Karpas-422 (cell line): Measurements from ENCODE around the gene COL19A1. TPM values are rescaled to one million over a fixed set of nuclear protein-coding genes. Genes with fewer than 3 reads are reported as not detected.

Experiments
- DNase-seq: peaks from one replicate; pipeline ENCODE4 v3.0.0-alpha.2; 2015
- H2AFZ ChIP-seq: fragments of 200-600 bp; sonication (generic); 2 replicates; pipeline ENCODE4 v1.6.1; 2014; ENCODE audit warnings: antibody characterized with exemption, low read length, mixed read lengths
- H3K27ac ChIP-seq: fragments of 200-600 bp; sonication (generic); 2 replicates; pipeline ENCODE4 v1.5.1; 2014; ENCODE audit warnings: mild to moderate bottlenecking, low read length, moderate library complexity
- H3K27me3 ChIP-seq: fragments of 200-600 bp; sonication (generic); 2 replicates; pipeline ENCODE4 v1.6.1; 2014; ENCODE audit warnings: low read length, mixed read lengths
- H3K36me3 ChIP-seq: fragments of 200-600 bp; sonication (generic); 2 replicates; pipeline ENCODE4 v1.6.1; 2014; ENCODE audit warnings: low read length, mixed read lengths; ENCODE audit not compliant: insufficient read depth
- H3K4me1 ChIP-seq: fragments of 200-600 bp; sonication (generic); 2 replicates; pipeline ENCODE4 v1.6.1; 2014; ENCODE audit warnings: mild to moderate bottlenecking, low read length, mixed read lengths
- H3K4me2 ChIP-seq: fragments of 200-600 bp; sonication (generic); 2 replicates; pipeline ENCODE4 v1.6.1; 2014; ENCODE audit warnings: low read length, low read depth, mild to moderate bottlenecking; ENCODE audit not compliant: poor library complexity, severe bottlenecking
- H3K4me3 ChIP-seq: fragments of 200-600 bp; sonication (generic); 2 replicates; pipeline ENCODE4 v1.5.1; 2014; ENCODE audit warnings: mild to moderate bottlenecking, antibody characterized with exemption, low read length, mixed read lengths
- H3K79me2 ChIP-seq: fragments of 200-600 bp; sonication (generic); 2 replicates; pipeline ENCODE4 v1.6.1; 2014; ENCODE audit warnings: mild to moderate bottlenecking, low read length, mixed read lengths
- H3K9ac ChIP-seq: fragments of 200-600 bp; sonication (generic); 2 replicates; pipeline ENCODE4 v1.6.0; 2014; ENCODE audit warnings: low read length
- H3K9me2 ChIP-seq: fragments of 200-600 bp; sonication (generic), shearing (Covaris generic); replicated peaks from 2 replicates; pipeline ENCODE4 v1.6.0; 2014; ENCODE audit warnings: mild to moderate bottlenecking, low read length, moderate library complexity; ENCODE audit not compliant: insufficient read depth
- H3K9me3 ChIP-seq: fragments of 300-700, 200-600 bp; sonication (generic); 2 replicates; pipeline ENCODE4 v1.6.1; 2014; ENCODE audit warnings: low read length, mixed read lengths
- H4K20me1 ChIP-seq: fragments of 200-600 bp; sonication (generic); 2 replicates; pipeline ENCODE4 v1.6.1; 2014; ENCODE audit warnings: mild to moderate bottlenecking, antibody characterized with exemption, low read length, low read depth; ENCODE audit not compliant: insufficient read depth
- total RNA-seq: library from RNA; depleted of rRNA; stranded (reverse); fragments of >200 nt; shearing (Covaris generic); gene quantifications from 2 replicates; pipeline ENCODE4 v1.2.3, GENCODE V29; 2014; ENCODE audit warnings: low replicate concordance

Gene COL19A1
- total RNA-seq, 1 experiment from 2014 or later: not detected

- H3K4me2 ChIP-seq: no peak overlapping the region
- no peak for DNase-seq
- no peaks in the 10 kb centered on the region for H3K9me2 ChIP-seq
- no peaks in the 10 kb centered on the region for H3K4me1 ChIP-seq
- no peaks in the 10 kb centered on the region for H3K27me3 ChIP-seq
- H3K9ac ChIP-seq: no peak overlapping the region
- no peaks in the 10 kb centered on the region for H3K36me3 ChIP-seq
- no peak overlapping the region for H3K27ac ChIP-seq
- no peak overlapping the region for H2AFZ ChIP-seq
- no peaks in the 10 kb centered on the region for H3K9me3 ChIP-seq
- no peaks in the 10 kb centered on the region for H3K79me2 ChIP-seq
- no peaks in the 10 kb centered on the region for H4K20me1 ChIP-seq
- H3K4me3 ChIP-seq: no peak overlapping the region
These were observed 71.2 kb downstream of the COL19A1 start for GRCh38 chr6:69937402-69938136.

- H3K9me2 ChIP-seq: no peaks in the 10 kb centered on the region
- H4K20me1 ChIP-seq: no peaks in the 10 kb centered on the region
- H3K27ac ChIP-seq: no peak overlapping the region
- H3K36me3 ChIP-seq: no peaks in the 10 kb centered on the region
- DNase-seq: no peak
- no peak overlapping the region for H3K9ac ChIP-seq
- H2AFZ ChIP-seq: no peak overlapping the region
- H3K4me1 ChIP-seq: no peaks in the 10 kb centered on the region
- H3K4me3 ChIP-seq: no peak overlapping the region
- H3K79me2 ChIP-seq: no peaks in the 10 kb centered on the region
- no peak overlapping the region for H3K4me2 ChIP-seq
- no peaks in the 10 kb centered on the region for H3K27me3 ChIP-seq
- H3K9me3 ChIP-seq: no peaks in the 10 kb centered on the region
These were observed 76.1 kb downstream of the COL19A1 start for GRCh38 chr6:69942485-69942884.

- Histone ChIP-seq H4K20me1 (no peaks in the 10 kb centered on the region), H2AFZ (no peak overlapping the region), H3K27me3 (no peaks in the 10 kb centered on the region), H3K36me3 (no peaks in the 10 kb centered on the region), H3K9me2 (no peaks in the 10 kb centered on the region), H3K27ac (no peak overlapping the region), H3K9me3 (no peaks in the 10 kb centered on the region), H3K4me2 (no peak overlapping the region), H3K79me2 (no peaks in the 10 kb centered on the region), H3K9ac (no peak overlapping the region), H3K4me1 (no peaks in the 10 kb centered on the region), H3K4me3 (no peak overlapping the region)
- no peak for DNase-seq
These were observed 78.8 kb downstream of the COL19A1 start for GRCh38 chr6:69945192-69945591.

- Histone ChIP-seq H3K27ac (no peak overlapping the region), H3K27me3 (no peaks in the 10 kb centered on the region), H4K20me1 (no peaks in the 10 kb centered on the region), H3K4me3 (no peak overlapping the region), H3K9me3 (no peaks in the 10 kb centered on the region), H3K79me2 (no peaks in the 10 kb centered on the region), H3K4me2 (no peak overlapping the region), H3K4me1 (no peaks in the 10 kb centered on the region), H2AFZ (no peak overlapping the region), H3K36me3 (no peaks in the 10 kb centered on the region), H3K9me2 (no peaks in the 10 kb centered on the region), H3K9ac (no peak overlapping the region)
- no peak for DNase-seq
These were observed 82.2 kb downstream of the COL19A1 start for GRCh38 chr6:69948479-69949114.

GRCh38 chr6:69953491-69953890, 87.1 kb downstream of the COL19A1 start:
- no peaks in the 10 kb centered on the region for H3K4me1 ChIP-seq
- H3K27me3 ChIP-seq: no peaks in the 10 kb centered on the region
- no peak overlapping the region for H3K9ac ChIP-seq
- no peak overlapping the region for H3K27ac ChIP-seq
- H2AFZ ChIP-seq: no peak overlapping the region
- no peak overlapping the region for H3K4me2 ChIP-seq
- no peak overlapping the region for H3K4me3 ChIP-seq
- no peaks in the 10 kb centered on the region for H3K79me2 ChIP-seq
- H4K20me1 ChIP-seq: no peaks in the 10 kb centered on the region
- H3K36me3 ChIP-seq: no peaks in the 10 kb centered on the region
- no peaks in the 10 kb centered on the region for H3K9me3 ChIP-seq
- no peaks in the 10 kb centered on the region for H3K9me2 ChIP-seq
- no peak for DNase-seq

GRCh38 chr6:69954733-69955132, 88.4 kb downstream of the COL19A1 start:
- Histone ChIP-seq H3K9me2 (no peaks in the 10 kb centered on the region), H3K4me1 (no peaks in the 10 kb centered on the region), H4K20me1 (no peaks in the 10 kb centered on the region), H3K79me2 (no peaks in the 10 kb centered on the region), H3K27me3 (no peaks in the 10 kb centered on the region), H3K36me3 (no peaks in the 10 kb centered on the region), H3K9me3 (no peaks in the 10 kb centered on the region), H3K4me2 (no peak overlapping the region), H3K4me3 (no peak overlapping the region), H2AFZ (no peak overlapping the region), H3K9ac (no peak overlapping the region), H3K27ac (no peak overlapping the region)
- no peak for DNase-seq

- no peak overlapping the region for H3K27ac ChIP-seq
- no peaks in the 10 kb centered on the region for H3K36me3 ChIP-seq
- no peaks in the 10 kb centered on the region for H4K20me1 ChIP-seq
- no peaks in the 10 kb centered on the region for H3K9me2 ChIP-seq
- H3K27me3 ChIP-seq: no peaks in the 10 kb centered on the region
- H3K4me2 ChIP-seq: no peak overlapping the region
- H3K9ac ChIP-seq: no peak overlapping the region
- no peaks in the 10 kb centered on the region for H3K4me1 ChIP-seq
- no peak overlapping the region for H3K4me3 ChIP-seq
- H2AFZ ChIP-seq: no peak overlapping the region
- DNase-seq: no peak
- H3K79me2 ChIP-seq: no peaks in the 10 kb centered on the region
- H3K9me3 ChIP-seq: no peaks in the 10 kb centered on the region
These were observed 91.7 kb downstream of the COL19A1 start for GRCh38 chr6:69957985-69958559.

- no peak for DNase-seq
- Histone ChIP-seq H3K4me3 (no peak overlapping the region), H3K4me1 (no peaks in the 10 kb centered on the region)
These were observed 92.6 kb downstream of the COL19A1 start for GRCh38 chr6:69958978-69959377.

More at GRCh38 chr6:69958978-69959377, 92.6 kb downstream of the COL19A1 start:
- H2AFZ ChIP-seq: no peak overlapping the region
- H3K27ac ChIP-seq: no peak overlapping the region
- H3K9me3 ChIP-seq: no peaks in the 10 kb centered on the region
- H3K4me2 ChIP-seq: no peak overlapping the region
- no peaks in the 10 kb centered on the region for H3K36me3 ChIP-seq
- no peaks in the 10 kb centered on the region for H4K20me1 ChIP-seq
- no peaks in the 10 kb centered on the region for H3K9me2 ChIP-seq
- no peaks in the 10 kb centered on the region for H3K27me3 ChIP-seq
- H3K9ac ChIP-seq: no peak overlapping the region
- no peaks in the 10 kb centered on the region for H3K79me2 ChIP-seq
